ENCODE results near the gene SOWAHA.

GRCh38 chr5:132854301-132854700 is 41.2 kb downstream of the SOWAHA start:
- no peak for TF ChIP-seq CTCF (IDR thresholded peaks at IDR 0.05)
- TF ChIP-seq SIN3A (IDR thresholded peaks at IDR 0.05; ENCODE audit: borderline replicate concordance, insufficient read depth, low read depth, low read length), result no peak

Data from Panc1 (cell line).